Measurements from ENCODE around the gene PYDC2. TPM values are rescaled to one million over a fixed set of nuclear protein-coding genes. Genes with fewer than 3 reads are reported as not detected.

The PYDC2 gene
- total RNA-seq, 4 donors from 2014 or later, result not detected

- no peaks in the 10 kb centered on the region for H3K27me3 ChIP-seq
- no peak for TF ChIP-seq EP300 (IDR thresholded peaks at IDR 0.05; ENCODE audit: low read depth)
- no peak for TF ChIP-seq POLR2AphosphoS5 (IDR thresholded peaks at IDR 0.05)
- no peak for TF ChIP-seq CTCF (IDR thresholded peaks at IDR 0.05)
- TF ChIP-seq POLR2A (IDR thresholded peaks at IDR 0.05), result no peak
- H3K4me1 ChIP-seq, result no peaks in the 10 kb centered on the region
- no peaks in the 10 kb centered on the region for H3K9me3 ChIP-seq
- intact Hi-C loops (cut with DNase I; ENCODE audit: low total_unique reads), result no loop called here
- no peak for DNase-seq
- in situ Hi-C loops (cut with MboI; ENCODE audit: low pct_ligation_motif_present in 1 of 4, low pct_unique_long_range_greater_than_20kb in 1 of 4, low sequenced_read_pairs in 3 of 4), result no loop called here
- WGBS, 2 donors (ENCODE audit: low coverage in 1 of 2), result 85 to 100% methylated on average over 2 to 4 of the region's 4 CpGs
- H3K36me3 ChIP-seq, result no peaks in the 10 kb centered on the region
- H3K4me3 ChIP-seq, result no peak overlapping the region
- no peak overlapping the region for H3K27ac ChIP-seq
These were observed 20.4 kb upstream of the PYDC2 start for GRCh38 chr3:191440532-191440931.

- Histone ChIP-seq H3K4me3 (no peak overlapping the region), H3K36me3 (no peaks in the 10 kb centered on the region), H3K27me3 (no peaks in the 10 kb centered on the region), H3K4me1 (no peaks in the 10 kb centered on the region), H3K9me3 (no peaks in the 10 kb centered on the region), H3K27ac (no peak overlapping the region)
- intact Hi-C loops (cut with DNase I; ENCODE audit: low total_unique reads), result no loop called here
- WGBS, 2 donors (ENCODE audit: low coverage in 1 of 2), result 56 to 81% methylated on average over 2 of the region's 2 CpGs
- no peak for DNase-seq
- in situ Hi-C loops (cut with MboI; ENCODE audit: low pct_ligation_motif_present in 1 of 4, low pct_unique_long_range_greater_than_20kb in 1 of 4, low sequenced_read_pairs in 3 of 4), result no loop called here
- TF ChIP-seq POLR2AphosphoS5 (IDR thresholded peaks at IDR 0.05), result no peak
- TF ChIP-seq CTCF (IDR thresholded peaks at IDR 0.05), result no peak
- TF ChIP-seq EP300 (IDR thresholded peaks at IDR 0.05; ENCODE audit: low read depth), result no peak
- no peak for TF ChIP-seq POLR2A (IDR thresholded peaks at IDR 0.05)
These were observed 19.3 kb upstream of the PYDC2 start for GRCh38 chr3:191441687-191442086.

GRCh38 chr3:191444569-191444968 is 16.4 kb upstream of the PYDC2 start:
- DNase-seq, result no peak
- H3K9me3 ChIP-seq, result no peaks in the 10 kb centered on the region
- H3K4me1 ChIP-seq, result no peaks in the 10 kb centered on the region
- in situ Hi-C loops (cut with MboI; ENCODE audit: low pct_ligation_motif_present in 1 of 4, low pct_unique_long_range_greater_than_20kb in 1 of 4, low sequenced_read_pairs in 3 of 4) (no loop called here), intact Hi-C loops (cut with DNase I; ENCODE audit: low total_unique reads) (no loop called here)
- H3K27me3 ChIP-seq, result no peaks in the 10 kb centered on the region
- H3K36me3 ChIP-seq, result no peaks in the 10 kb centered on the region
- TF ChIP-seq CTCF (IDR thresholded peaks at IDR 0.05), result no peak
- no peak for TF ChIP-seq POLR2A (IDR thresholded peaks at IDR 0.05)
- TF ChIP-seq EP300 (IDR thresholded peaks at IDR 0.05; ENCODE audit: low read depth), result no peak
- no peak for TF ChIP-seq POLR2AphosphoS5 (IDR thresholded peaks at IDR 0.05)
- H3K27ac ChIP-seq, result no peak overlapping the region
- 87 to 94% methylated on average over 3 of the region's 3 CpGs for WGBS, 2 donors (ENCODE audit: low coverage in 1 of 2)
- no peak overlapping the region for H3K4me3 ChIP-seq

GRCh38 chr3:191449256-191449655 is 11.7 kb upstream of the PYDC2 start:
- no peaks in the 10 kb centered on the region for H3K27me3 ChIP-seq
- in situ Hi-C loops (cut with MboI; ENCODE audit: low pct_ligation_motif_present in 1 of 4, low pct_unique_long_range_greater_than_20kb in 1 of 4, low sequenced_read_pairs in 3 of 4) (no loop called here), intact Hi-C loops (cut with DNase I; ENCODE audit: low total_unique reads) (no loop called here)
- no peaks in the 10 kb centered on the region for H3K9me3 ChIP-seq
- WGBS, 2 donors (ENCODE audit: low coverage in 1 of 2), result 0 to 86% methylated on average over 1 of the region's 1 CpG
- no peaks in the 10 kb centered on the region for H3K4me1 ChIP-seq
- TF ChIP-seq POLR2A (IDR thresholded peaks at IDR 0.05) (no peak), CTCF (IDR thresholded peaks at IDR 0.05) (no peak), POLR2AphosphoS5 (IDR thresholded peaks at IDR 0.05) (no peak), EP300 (IDR thresholded peaks at IDR 0.05; ENCODE audit: low read depth) (no peak)
- H3K36me3 ChIP-seq, result no peaks in the 10 kb centered on the region
- no peak overlapping the region for H3K27ac ChIP-seq
- no peak for DNase-seq
- H3K4me3 ChIP-seq, result no peak overlapping the region

Data from transverse colon (tissue), 4 donors.